Measurements from ENCODE around the gene LARGE2.

- TF ChIP-seq POLR2A (IDR thresholded peaks at IDR 0.05): no peak
- TF ChIP-seq, protein P1, sequence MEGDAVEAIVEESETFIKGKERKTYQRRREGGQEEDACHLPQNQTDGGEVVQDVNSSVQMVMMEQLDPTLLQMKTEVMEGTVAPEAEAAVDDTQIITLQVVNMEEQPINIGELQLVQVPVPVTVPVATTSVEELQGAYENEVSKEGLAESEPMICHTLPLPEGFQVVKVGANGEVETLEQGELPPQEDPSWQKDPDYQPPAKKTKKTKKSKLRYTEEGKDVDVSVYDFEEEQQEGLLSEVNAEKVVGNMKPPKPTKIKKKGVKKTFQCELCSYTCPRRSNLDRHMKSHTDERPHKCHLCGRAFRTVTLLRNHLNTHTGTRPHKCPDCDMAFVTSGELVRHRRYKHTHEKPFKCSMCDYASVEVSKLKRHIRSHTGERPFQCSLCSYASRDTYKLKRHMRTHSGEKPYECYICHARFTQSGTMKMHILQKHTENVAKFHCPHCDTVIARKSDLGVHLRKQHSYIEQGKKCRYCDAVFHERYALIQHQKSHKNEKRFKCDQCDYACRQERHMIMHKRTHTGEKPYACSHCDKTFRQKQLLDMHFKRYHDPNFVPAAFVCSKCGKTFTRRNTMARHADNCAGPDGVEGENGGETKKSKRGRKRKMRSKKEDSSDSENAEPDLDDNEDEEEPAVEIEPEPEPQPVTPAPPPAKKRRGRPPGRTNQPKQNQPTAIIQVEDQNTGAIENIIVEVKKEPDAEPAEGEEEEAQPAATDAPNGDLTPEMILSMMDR (IDR thresholded peaks at IDR 0.05): no peak
Observed at GRCh38 chr11:45932217-45932616, 9.8 kb downstream of the LARGE2 start.

Measured in right lobe of liver (tissue), 4 donors.